GM21447 (cell line): ENCODE measurements around the gene FMC1.
"Not testable (repeated sequence)": the region's sequence is repeated elsewhere in the genome, so short reads cannot be mapped to it uniquely, and the experiment has no call there.

Experiments used
- ATAC-seq: cut with Tn5 transposase; IDR thresholded peaks from one replicate; pipeline ENCODE4 v1.9.1; 2021; ENCODE audit not compliant: unreplicated experiment

The FMC1 gene

GRCh38 chr7:139341058-139341775 is at the start of gene FMC1:
TSS of gene FMC1 (plus strand) at chr7:139341337. CDS start at chr7:139341385, 48 bp downstream.
- ATAC-seq = peak; percentile 57

GRCh38 chr7:139292821-139293220 is 48.3 kb upstream of the FMC1 start:
- no peak for ATAC-seq

GRCh38 chr7:139293534-139293933 is 47.6 kb upstream of the FMC1 start:
- ATAC-seq = no peak

GRCh38 chr7:139294241-139294640 is 46.9 kb upstream of the FMC1 start:
- no peak for ATAC-seq

- ATAC-seq = no peak
These were observed 46.1 kb upstream of the FMC1 start for GRCh38 chr7:139294951-139295575.

GRCh38 chr7:139297795-139298194 is 43.3 kb upstream of the FMC1 start:
- no peak for ATAC-seq

GRCh38 chr7:139299296-139299695 is 41.8 kb upstream of the FMC1 start:
- ATAC-seq = no peak

GRCh38 chr7:139300390-139300789 is 40.7 kb upstream of the FMC1 start:
- no peak for ATAC-seq

- no peak for ATAC-seq
These were observed 36.6 kb upstream of the FMC1 start for GRCh38 chr7:139304517-139304916.

GRCh38 chr7:139317939-139318505 is 23.1 kb upstream of the FMC1 start:
- ATAC-seq = no peak

- ATAC-seq = no peak
These were observed 19.9 kb upstream of the FMC1 start for GRCh38 chr7:139321071-139321745.

GRCh38 chr7:139324709-139325108 is 16.4 kb upstream of the FMC1 start:
- not testable (repeated sequence) for ATAC-seq

- ATAC-seq = no peak
These were observed 12.8 kb upstream of the FMC1 start for GRCh38 chr7:139328375-139328774.

GRCh38 chr7:139329119-139329518 is 12.0 kb upstream of the FMC1 start:
- no peak for ATAC-seq

- no peak for ATAC-seq
These were observed 10.7 kb upstream of the FMC1 start for GRCh38 chr7:139330333-139331030.

GRCh38 chr7:139332697-139333359 is 8.3 kb upstream of the FMC1 start:
- no peak for ATAC-seq

GRCh38 chr7:139333443-139333842 is 7.7 kb upstream of the FMC1 start:
- ATAC-seq = not testable (repeated sequence)

- no peak for ATAC-seq
These were observed 6.6 kb upstream of the FMC1 start for GRCh38 chr7:139334399-139335150.

GRCh38 chr7:139339025-139339424 is 2.1 kb upstream of the FMC1 start:
- no peak for ATAC-seq

- ATAC-seq = no peak
These were observed 1.5 kb upstream of the FMC1 start for GRCh38 chr7:139339698-139340036.
